HepG2 (cell line): Measurements from ENCODE around the gene SELENOM. TPM values are rescaled to one million over a fixed set of nuclear protein-coding genes. Genes with fewer than 3 reads are reported as not detected.
A peak's percentile ranks its signal among the peaks of the same experiment; 100 is the strongest.

Source experiments
- BATF2 ChIP-seq: sonication (generic); formaldehyde crosslinking; IDR thresholded peaks from 2 replicates; pipeline ENCODE4 v1.8.0; 2022; ENCODE audit warnings: mild to moderate bottlenecking, missing genetic modification reagents, moderate library complexity
- BORCS8-MEF2B ChIP-seq: sonication (generic); formaldehyde crosslinking; IDR thresholded peaks from 2 replicates; pipeline ENCODE4 v1.8.0; 2022; ENCODE audit warnings: mild to moderate bottlenecking, missing genetic modification reagents
- CCAR2 ChIP-seq: fragments of 200-400 bp; formaldehyde crosslinking; optimal IDR thresholded peaks from 2 replicates; pipeline ENCODE3; 2018; ENCODE audit warnings: low read depth, mild to moderate bottlenecking, low read length, moderate library complexity
- MXD4 ChIP-seq: IDR thresholded peaks from 2 replicates; pipeline ENCODE4 v1.6.1; 2016; ENCODE audit warnings: mild to moderate bottlenecking, missing biosample characterization, missing genetic modification reagents
- NFE2L1 ChIP-seq: sonication (generic); formaldehyde crosslinking; IDR thresholded peaks from 2 replicates; pipeline ENCODE4 v1.4.0; 2020; ENCODE audit warnings: missing genetic modification reagents, mild to moderate bottlenecking, borderline replicate concordance
- NR2F2 ChIP-seq: IDR thresholded peaks from 2 replicates; pipeline ENCODE4 v1.6.1; 2012; ENCODE audit warnings: low read depth, inconsistent platforms, borderline replicate concordance
- PLSCR1 ChIP-seq: sonication (generic); formaldehyde crosslinking; IDR thresholded peaks from 2 replicates; pipeline ENCODE4 v1.5.0; 2020; ENCODE audit warnings: missing genetic modification reagents, mild to moderate bottlenecking, borderline replicate concordance
- SMAD3 ChIP-seq: sonication (generic); formaldehyde crosslinking; IDR thresholded peaks from 2 replicates; pipeline ENCODE4 v1.4.0; 2020; ENCODE audit warnings: missing genetic modification reagents
- ZBED4 ChIP-seq: sonication (generic); formaldehyde crosslinking; IDR thresholded peaks from 2 replicates; pipeline ENCODE4 v1.4.0; 2020; ENCODE audit warnings: missing genetic modification reagents, borderline replicate concordance
- ZBTB44 ChIP-seq: sonication (generic); formaldehyde crosslinking; IDR thresholded peaks from 2 replicates; pipeline ENCODE4 v1.4.0; 2020; ENCODE audit warnings: missing genetic modification reagents
- ZFP90 ChIP-seq: sonication (generic); formaldehyde crosslinking; IDR thresholded peaks from 2 replicates; pipeline ENCODE4 v1.8.0; 2022; ENCODE audit warnings: missing genetic modification reagents, mild to moderate bottlenecking, inconsistent platforms, borderline replicate concordance
- ZFY ChIP-seq: sonication (generic); formaldehyde crosslinking; IDR thresholded peaks from 2 replicates; pipeline ENCODE4 v1.4.0; 2020; ENCODE audit warnings: missing genetic modification reagents
- ZNF136 ChIP-seq: sonication (generic); formaldehyde crosslinking; IDR thresholded peaks from 2 replicates; pipeline ENCODE4 v1.8.1; 2022; ENCODE audit warnings: low read depth, mild to moderate bottlenecking, moderate library complexity, missing genetic modification reagents
- ZNF225 ChIP-seq: sonication (generic); formaldehyde crosslinking; IDR thresholded peaks from 2 replicates; pipeline ENCODE4 v1.4.0; 2020; ENCODE audit warnings: mild to moderate bottlenecking, missing genetic modification reagents
- ZNF468 ChIP-seq: sonication (generic); formaldehyde crosslinking; IDR thresholded peaks from 2 replicates; pipeline ENCODE4 v1.8.0; 2022; ENCODE audit warnings: mild to moderate bottlenecking, moderate library complexity, missing genetic modification reagents
- ZNF546 ChIP-seq: sonication (generic); formaldehyde crosslinking; conservative IDR thresholded peaks from 2 replicates; pipeline ENCODE4 v1.8.1; 2023; ENCODE audit warnings: mild to moderate bottlenecking, missing genetic modification reagents
- ZNF607 ChIP-seq: sonication (generic); formaldehyde crosslinking; IDR thresholded peaks from 2 replicates; pipeline ENCODE4 v1.5.1; 2020; ENCODE audit warnings: missing genetic modification reagents, mild to moderate bottlenecking, borderline replicate concordance
- ZNF678 ChIP-seq: sonication (generic); formaldehyde crosslinking; IDR thresholded peaks from 2 replicates; pipeline ENCODE4 v1.4.0; 2020; ENCODE audit warnings: mild to moderate bottlenecking, missing genetic modification reagents
- ZNF709 ChIP-seq: sonication (generic); formaldehyde crosslinking; IDR thresholded peaks from 2 replicates; pipeline ENCODE4 v1.5.0; 2020; ENCODE audit warnings: mild to moderate bottlenecking, missing genetic modification reagents
- ZNF737 ChIP-seq: sonication (generic); formaldehyde crosslinking; IDR thresholded peaks from 2 replicates; pipeline ENCODE4 v1.5.0; 2020; ENCODE audit warnings: missing genetic modification reagents, mild to moderate bottlenecking, borderline replicate concordance
- ZNF776 ChIP-seq: sonication (generic); formaldehyde crosslinking; IDR thresholded peaks from 2 replicates; pipeline ENCODE4 v1.4.0; 2020; ENCODE audit warnings: mild to moderate bottlenecking, missing genetic modification reagents
- polyA plus RNA-seq, 8 experiments: library from polyadenylated mRNA; depleted of rRNA in 3 of 8; stranded (reverse) in 7 of 8; unstranded in 1 of 8; fragments of >200 nt; fragmentation: Illumina TruSeq in 4 of 8; extraction: Trizol in 4 of 8; gene quantifications; 2 replicates each; pipeline versions ENCODE4 v1.2.1 to v1.2.3, GENCODE V29; 2011 to 2016; ENCODE audit warnings: low read depth in 4 of 8, missing spikeins in 1 of 8, mixed read lengths in 1 of 8; ENCODE audit not compliant: insufficient read depth in 1 of 8
- total RNA-seq, 5 experiments: library from RNA; depleted of rRNA; stranded (reverse); fragments of >200 nt; fragmentation: Illumina TruSeq; extraction: Trizol; gene quantifications; 2 replicates each; pipeline ENCODE4 v1.2.3, GENCODE V29; 2016; ENCODE audit warnings: low read depth in 1 of 5
- TF ChIP-seq, protein P1 (sequence below): sonication (generic); formaldehyde crosslinking; IDR thresholded peaks from 2 replicates; pipeline ENCODE4 v1.5.1; 2020; ENCODE audit warnings: mild to moderate bottlenecking, missing genetic modification reagents, borderline replicate concordance

Gene SELENOM
- total and polyA plus RNA-seq, 2 of the 13 experiments (the other 11 are each of a cell fraction or from before 2014, with no cell fraction given), result 4.1 to 4.3 TPM

DNA sequence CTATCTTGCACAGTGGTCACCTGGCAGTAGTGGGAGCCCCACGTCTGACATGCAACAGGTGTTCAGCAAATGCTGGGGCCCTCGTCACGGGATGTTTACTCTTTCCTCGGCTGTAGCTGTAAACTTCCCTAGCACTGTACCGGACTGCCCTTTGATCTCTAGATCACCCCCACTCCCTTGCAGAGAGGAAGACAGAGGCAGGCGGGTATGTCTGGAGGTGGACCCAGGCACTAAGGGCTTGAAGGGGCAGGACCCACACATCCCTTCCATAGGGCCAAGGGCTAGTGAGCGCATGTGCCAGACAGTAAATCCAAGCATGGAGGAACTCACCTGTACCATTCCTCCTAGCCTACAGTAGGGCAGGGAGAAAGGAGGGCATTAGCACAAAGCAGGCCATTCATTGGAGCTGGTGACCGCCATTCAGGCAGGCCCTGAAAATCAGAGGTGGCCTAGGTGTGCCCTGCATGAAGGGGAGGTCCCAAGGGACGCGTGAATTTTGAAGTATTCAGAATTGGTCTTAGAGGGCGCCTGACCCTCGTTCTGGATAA, 28.2 kb downstream of the SELENOM start (continued):
- TF ChIP-seq ZBED4 (CRISPR knock-in tag) (no peak), ZFY (CRISPR knock-in tag) (peak; percentile 62), ZNF776 (CRISPR knock-in tag) (no peak), ZFP90 (CRISPR knock-in tag) (peak; percentile 65; the same call in 1 of the 2 replicates), ZNF225 (CRISPR knock-in tag) (0 out of 2 replicates have a peak, but pooled peaks have one; percentile 49), ZNF737 (CRISPR knock-in tag) (no peak), ZNF468 (CRISPR knock-in tag) (no peak), ZNF546 (CRISPR knock-in tag) (no peak), BORCS8-MEF2B (CRISPR knock-in tag) (peak; percentile 65), BATF2 (no peak), CCAR2 (no peak), NFE2L1 (CRISPR knock-in tag) (no peak), SMAD3 (no peak; the same call in none of the 2 replicates), ZNF678 (CRISPR knock-in tag) (no peak), ZNF136 (CRISPR knock-in tag) (no peak), NR2F2 (no peak), ZNF709 (CRISPR knock-in tag) (peak; percentile 83; the same call in 1 of the 2 replicates), ZNF607 (no peak), ZBTB44 (CRISPR knock-in tag) (no peak), MXD4 (CRISPR knock-in tag) (no peak), PLSCR1 (CRISPR knock-in tag) (no peak)
- TF ChIP-seq, protein P1, sequence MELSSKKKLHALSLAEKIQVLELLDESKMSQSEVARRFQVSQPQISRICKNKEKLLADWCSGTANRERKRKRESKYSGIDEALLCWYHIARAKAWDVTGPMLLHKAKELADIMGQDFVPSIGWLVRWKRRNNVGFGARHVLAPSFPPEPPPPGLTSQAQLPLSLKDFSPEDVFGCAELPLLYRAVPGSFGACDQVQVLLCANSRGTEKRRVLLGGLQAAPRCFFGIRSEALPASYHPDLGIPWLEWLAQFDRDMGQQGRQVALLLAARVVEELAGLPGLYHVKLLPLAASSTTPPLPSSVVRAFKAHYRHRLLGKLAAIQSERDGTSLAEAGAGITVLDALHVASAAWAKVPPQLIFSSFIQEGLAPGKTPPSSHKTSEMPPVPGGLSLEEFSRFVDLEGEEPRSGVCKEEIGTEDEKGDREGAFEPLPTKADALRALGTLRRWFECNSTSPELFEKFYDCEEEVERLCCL (CRISPR knock-in tag), result no peak
